ENCODE measurements around the gene SPRN. TPM values are rescaled to one million over a fixed set of nuclear protein-coding genes. Genes with fewer than 3 reads are reported as not detected.

SPRN gene
- total RNA-seq, 4 donors from 2014 or later: not detected

DNA sequence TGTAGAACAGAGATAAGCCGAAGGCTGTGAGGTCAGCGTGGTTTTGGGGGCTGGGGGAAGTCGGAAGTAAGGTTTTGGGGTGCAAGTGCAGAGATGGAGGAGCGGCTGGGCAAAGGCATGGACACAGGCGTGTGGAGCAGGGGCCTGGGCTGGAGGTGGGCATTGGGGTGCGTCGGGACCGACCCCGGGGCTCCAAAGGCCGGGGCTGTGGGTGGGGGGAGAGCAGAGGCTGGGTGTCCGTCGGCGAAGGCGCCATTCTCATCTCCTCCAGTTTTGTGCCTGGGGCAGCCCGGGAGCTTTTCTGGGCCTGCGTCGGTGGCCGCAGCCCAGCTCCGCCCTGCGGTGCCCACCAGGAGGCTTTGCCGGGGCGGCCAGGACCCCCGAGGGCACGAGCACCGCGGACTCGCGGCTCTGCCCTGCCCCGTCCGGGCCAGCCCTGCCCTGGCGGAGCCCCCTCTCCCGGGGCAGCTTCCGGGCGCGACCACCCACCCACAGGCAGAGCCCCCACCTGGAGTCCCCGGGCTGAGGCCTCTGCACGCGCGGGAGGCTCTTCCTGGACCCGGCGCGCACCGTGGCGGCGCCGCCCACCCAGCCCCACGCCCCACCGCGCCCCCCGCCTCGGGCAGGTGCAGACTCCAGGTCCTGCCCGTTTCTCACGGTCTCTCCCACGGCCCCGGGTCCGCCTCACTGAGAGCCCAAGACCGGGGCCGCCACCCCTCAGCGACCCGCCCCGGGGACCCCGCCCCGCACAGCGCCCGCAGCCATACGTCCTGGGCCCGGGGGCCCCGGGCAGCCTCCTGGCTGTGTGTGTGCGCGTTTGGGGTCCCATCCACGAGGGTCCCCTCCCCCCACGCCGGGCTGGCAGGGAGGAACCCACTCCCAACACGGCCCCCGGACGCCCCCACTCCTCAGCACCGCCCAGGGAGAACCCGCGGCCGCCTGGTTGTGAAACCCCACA, 21.6 kb upstream of the SPRN start:
- Histone ChIP-seq H3K4me3 (no peak overlapping the region), H3K4me1 (no peaks in the 10 kb centered on the region), H3K36me3 (no peaks in the 10 kb centered on the region), H3K27me3 (no peaks in the 10 kb centered on the region), H3K27ac (no peak overlapping the region), H3K9me3 (peaks cover 0 to 39% (median 14%) of the 10 kb centered on the region in 3 donors)
- 61 to 80% methylated on average over 21 to 29 of the region's 80 CpGs for WGBS, 2 donors
- no peak for DNase-seq
- intact Hi-C loops (cut with DNase I): no loop called here
- TF ChIP-seq POLR2A (IDR thresholded peaks at IDR 0.05): no peak
- TF ChIP-seq, protein P1, sequence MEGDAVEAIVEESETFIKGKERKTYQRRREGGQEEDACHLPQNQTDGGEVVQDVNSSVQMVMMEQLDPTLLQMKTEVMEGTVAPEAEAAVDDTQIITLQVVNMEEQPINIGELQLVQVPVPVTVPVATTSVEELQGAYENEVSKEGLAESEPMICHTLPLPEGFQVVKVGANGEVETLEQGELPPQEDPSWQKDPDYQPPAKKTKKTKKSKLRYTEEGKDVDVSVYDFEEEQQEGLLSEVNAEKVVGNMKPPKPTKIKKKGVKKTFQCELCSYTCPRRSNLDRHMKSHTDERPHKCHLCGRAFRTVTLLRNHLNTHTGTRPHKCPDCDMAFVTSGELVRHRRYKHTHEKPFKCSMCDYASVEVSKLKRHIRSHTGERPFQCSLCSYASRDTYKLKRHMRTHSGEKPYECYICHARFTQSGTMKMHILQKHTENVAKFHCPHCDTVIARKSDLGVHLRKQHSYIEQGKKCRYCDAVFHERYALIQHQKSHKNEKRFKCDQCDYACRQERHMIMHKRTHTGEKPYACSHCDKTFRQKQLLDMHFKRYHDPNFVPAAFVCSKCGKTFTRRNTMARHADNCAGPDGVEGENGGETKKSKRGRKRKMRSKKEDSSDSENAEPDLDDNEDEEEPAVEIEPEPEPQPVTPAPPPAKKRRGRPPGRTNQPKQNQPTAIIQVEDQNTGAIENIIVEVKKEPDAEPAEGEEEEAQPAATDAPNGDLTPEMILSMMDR (IDR thresholded peaks at IDR 0.05): no peak

DNA sequence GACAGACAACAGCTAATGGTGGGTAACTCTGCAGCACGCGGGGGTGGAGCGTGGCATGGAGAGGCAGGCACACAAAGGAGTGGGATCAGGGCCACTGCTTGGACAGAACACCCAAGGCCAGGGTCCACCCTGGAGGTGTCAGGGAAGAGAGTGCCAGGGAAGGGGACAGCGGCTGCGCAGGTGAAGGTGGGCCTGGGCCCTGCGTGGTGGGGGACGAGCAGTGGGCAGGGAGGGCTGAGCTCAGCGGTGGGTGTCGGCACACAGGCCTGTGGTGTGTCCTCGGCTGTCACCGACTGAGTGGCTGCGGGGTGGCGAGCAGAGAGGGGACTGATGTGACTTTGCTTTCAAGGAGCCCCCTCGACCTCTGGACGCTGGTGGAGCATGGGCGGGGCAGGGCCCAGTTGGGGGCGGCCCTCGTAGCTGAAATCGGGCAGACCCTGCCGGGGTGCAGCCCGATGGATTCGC, 20.9 kb upstream of the SPRN start:
- Histone ChIP-seq H3K4me1 (no peaks in the 10 kb centered on the region), H3K27me3 (no peaks in the 10 kb centered on the region), H3K27ac (no peak overlapping the region), H3K9me3 (peaks cover 0 to 39% (median 14%) of the 10 kb centered on the region in 3 donors), H3K36me3 (no peaks in the 10 kb centered on the region), H3K4me3 (no peak overlapping the region)
- WGBS, 2 donors: 90 to 92% methylated on average over 17 to 20 of the region's 22 CpGs
- DNase-seq: no peak
- TF ChIP-seq, protein P1 (IDR thresholded peaks at IDR 0.05): no peak
- TF ChIP-seq POLR2A (IDR thresholded peaks at IDR 0.05): no peak
- intact Hi-C loops (cut with DNase I): no loop called here

GRCh38 chr10:133444342-133445267, 20.2 kb upstream of the SPRN start:
- H3K4me3 ChIP-seq: no peak overlapping the region
- DNase-seq: no peak
- no peaks in the 10 kb centered on the region for H3K27me3 ChIP-seq
- intact Hi-C loops (cut with DNase I): no loop called here
- H3K27ac ChIP-seq: no peak overlapping the region
- no peaks in the 10 kb centered on the region for H3K4me1 ChIP-seq
- H3K9me3 ChIP-seq: peaks cover 0 to 39% (median 14%) of the 10 kb centered on the region in 3 donors
- H3K36me3 ChIP-seq: no peaks in the 10 kb centered on the region
- TF ChIP-seq, protein P1 (IDR thresholded peaks at IDR 0.05): no peak
- TF ChIP-seq POLR2A (IDR thresholded peaks at IDR 0.05): no peak
- WGBS, 2 donors: 84 to 87% methylated on average over 5 to 6 of the region's 12 CpGs

DNA sequence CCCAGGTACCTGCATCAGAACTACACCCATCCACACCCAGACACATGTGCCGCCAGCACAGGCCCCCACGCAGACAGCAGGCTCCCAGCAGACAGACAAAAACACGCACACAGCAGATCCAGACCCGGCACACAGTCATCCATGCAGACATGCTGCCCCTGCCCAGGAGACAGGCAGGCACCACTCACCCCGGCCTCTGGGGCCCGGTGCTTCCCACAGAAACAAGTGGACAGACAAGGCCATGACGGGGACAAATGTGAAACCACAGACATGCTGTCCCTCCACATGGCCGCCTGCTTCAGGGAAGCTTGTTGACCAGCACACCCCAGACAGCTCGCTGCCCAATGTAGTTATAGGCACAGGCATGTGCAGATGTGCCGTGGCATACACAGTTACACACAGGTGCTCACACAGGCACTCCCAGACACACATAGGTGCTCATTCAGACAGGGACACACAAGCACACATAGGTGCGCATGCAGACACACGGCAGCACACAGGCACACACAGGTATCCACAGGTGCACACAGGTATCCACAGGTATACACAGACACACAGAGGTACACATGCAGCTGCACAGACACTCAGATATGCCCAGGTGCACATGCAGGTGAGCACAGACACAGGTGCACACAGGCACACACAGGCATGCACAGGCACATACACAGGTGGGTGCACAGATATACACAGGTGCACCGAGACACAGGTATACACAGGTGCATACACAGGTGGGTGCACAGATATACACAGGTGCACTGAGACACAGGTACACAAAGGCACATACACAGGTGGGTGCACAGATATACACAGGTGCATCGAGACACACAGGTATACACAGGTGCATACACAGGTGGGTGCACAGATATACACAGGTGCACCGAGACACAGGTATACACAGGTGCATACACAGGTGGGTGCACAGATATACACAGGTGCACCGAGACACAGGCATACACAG, 18.8 kb upstream of the SPRN start:
- intact Hi-C loops (cut with DNase I): no loop called here
- Histone ChIP-seq H3K4me3 (no peak overlapping the region), H3K36me3 (no peaks in the 10 kb centered on the region), H3K9me3 (peaks cover 0 to 26% (median 5%) of the 10 kb centered on the region in 3 donors), H3K27me3 (no peaks in the 10 kb centered on the region), H3K27ac (no peak overlapping the region), H3K4me1 (no peaks in the 10 kb centered on the region)
- DNase-seq: no peak
- TF ChIP-seq, protein P1 (IDR thresholded peaks at IDR 0.05): no peak
- no peak for TF ChIP-seq POLR2A (IDR thresholded peaks at IDR 0.05)
- 82 to 92% methylated on average over 9 to 12 of the region's 16 CpGs for WGBS, 2 donors
